OCI-M2 (cell line): ENCODE data around the gene SPZ1.
"Not testable (repeated sequence)": the region's sequence is repeated elsewhere in the genome, so short reads cannot be mapped to it uniquely, and the experiment has no call there.

Experiments
- DNase-seq: peaks from one replicate; lab custom pipeline; 2025; ENCODE audit not compliant: unreplicated experiment; lab: John Stamatoyannopoulos, UW

SPZ1 gene

GRCh38 chr5:80319702-80320101 lies at the start of gene SPZ1:
TSS of gene SPZ1 (plus strand) at chr5:80320002. CDS start at chr5:80320216, 214 bp downstream.
- no peak for DNase-seq

- not testable (repeated sequence) for DNase-seq
Measured at GRCh38 chr5:80270543-80270942, 49.3 kb upstream of the SPZ1 start.

GRCh38 chr5:80275347-80275746 lies 44.5 kb upstream of the SPZ1 start:
- DNase-seq: no peak

GRCh38 chr5:80276186-80276585 lies 43.6 kb upstream of the SPZ1 start:
- no peak for DNase-seq

GRCh38 chr5:80277191-80277590 lies 42.6 kb upstream of the SPZ1 start:
- DNase-seq: no peak

- DNase-seq: no peak
Measured at GRCh38 chr5:80282054-80282453, 37.7 kb upstream of the SPZ1 start.

DNA sequence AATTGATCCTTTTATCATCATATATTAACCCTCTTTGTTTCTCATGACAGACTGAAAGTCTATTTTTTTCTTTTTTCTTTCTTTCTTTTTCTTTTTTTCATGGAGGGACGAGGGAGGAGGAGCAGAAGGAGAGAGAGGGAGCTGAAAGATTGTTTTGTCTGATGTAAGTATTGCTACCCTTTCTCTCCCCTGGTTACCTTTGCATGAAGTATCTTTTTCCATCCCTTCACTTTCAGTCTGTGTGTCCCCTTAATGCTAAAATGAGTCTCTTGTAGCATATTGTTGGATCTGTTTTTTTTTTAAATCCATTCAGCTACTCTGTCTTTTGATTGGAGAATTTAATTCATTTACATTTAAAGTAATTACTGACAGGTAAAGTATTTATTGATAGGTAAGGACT lies 36.4 kb upstream of the SPZ1 start:
- DNase-seq: no peak

GRCh38 chr5:80284720-80285119 lies 35.1 kb upstream of the SPZ1 start:
- DNase-seq: no peak

DNA sequence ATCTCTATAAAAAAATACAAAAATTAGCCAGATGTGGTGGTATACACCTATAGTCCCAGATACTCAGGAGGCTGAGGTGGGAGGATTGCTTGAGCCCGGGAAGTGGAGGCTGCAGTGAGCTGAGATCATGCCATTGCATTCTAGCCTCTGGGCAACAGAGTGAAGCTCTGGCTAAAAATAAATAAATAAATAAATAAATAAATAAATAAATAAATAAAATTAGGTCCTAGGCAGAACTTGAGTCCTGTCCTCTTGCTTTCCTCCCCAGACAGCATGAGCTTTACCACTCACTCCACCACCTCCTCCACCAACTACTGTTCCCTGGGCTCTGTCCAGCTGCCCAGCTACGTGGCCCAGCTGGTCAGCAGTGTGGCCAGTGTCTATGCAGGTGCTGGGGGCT lies 31.6 kb upstream of the SPZ1 start:
- DNase-seq: no peak

DNA sequence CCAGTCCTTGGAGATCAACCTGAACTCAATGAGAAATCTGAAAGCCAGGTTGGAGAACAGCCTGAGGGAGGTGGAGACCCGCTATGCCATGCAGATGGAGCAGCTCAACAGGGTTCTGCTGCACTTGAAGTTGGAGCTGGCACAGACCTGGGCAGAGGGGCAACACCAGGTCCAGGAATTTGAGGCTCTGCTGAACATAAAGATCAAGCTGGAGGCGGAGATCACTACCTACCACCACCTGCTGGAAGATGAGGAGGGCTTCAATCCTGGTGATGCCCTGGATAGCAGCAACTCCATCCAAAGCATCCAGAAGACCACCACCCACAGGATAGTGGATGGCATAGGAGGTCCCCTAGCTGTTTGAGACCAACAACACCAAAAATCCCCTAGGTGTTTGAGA lies 30.5 kb upstream of the SPZ1 start:
- no peak for DNase-seq

DNA sequence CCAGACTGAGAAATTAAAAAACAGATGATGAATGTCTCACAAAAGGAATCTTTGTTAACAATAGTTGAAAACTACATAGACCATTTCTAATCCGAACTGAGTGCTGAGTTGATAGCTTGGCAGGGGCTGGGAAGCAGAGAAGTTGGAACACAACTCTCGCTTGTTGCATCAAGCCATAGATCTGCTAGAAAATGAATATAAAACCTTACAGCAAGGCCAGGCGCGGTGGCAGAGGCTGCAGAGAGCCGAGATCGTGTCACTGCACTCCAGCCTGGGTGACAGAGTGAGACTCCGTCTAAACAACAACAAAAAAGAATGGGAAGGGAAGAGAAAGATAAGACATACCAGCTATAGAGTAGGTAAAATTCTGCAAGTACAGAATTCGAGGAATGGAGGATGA lies 28.0 kb upstream of the SPZ1 start:
- DNase-seq: no peak

GRCh38 chr5:80296121-80296520 lies 23.7 kb upstream of the SPZ1 start:
- DNase-seq: no peak

DNA sequence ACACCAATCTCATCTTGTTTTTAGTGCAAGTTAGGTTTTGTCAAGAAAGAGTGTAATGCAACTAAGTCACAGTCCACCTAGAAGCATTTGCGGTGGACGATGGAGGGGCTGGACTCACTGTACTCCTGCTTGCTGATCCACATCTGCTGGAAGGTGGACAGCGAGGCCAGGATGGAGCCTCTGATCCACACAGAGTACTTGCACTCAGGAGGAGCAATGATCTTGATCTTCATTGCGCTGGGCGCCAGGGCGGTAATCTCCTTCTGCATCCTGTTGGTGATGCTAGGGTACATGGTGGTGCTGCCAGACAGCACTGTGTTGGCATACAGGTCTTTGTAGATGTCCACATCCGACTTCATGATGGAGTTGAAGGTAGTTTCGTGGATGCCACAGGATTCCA lies 20.2 kb upstream of the SPZ1 start:
- DNase-seq: no peak

- DNase-seq: no peak
Measured at GRCh38 chr5:80300125-80300524, 19.7 kb upstream of the SPZ1 start.

- not testable (repeated sequence) for DNase-seq
Measured at GRCh38 chr5:80300796-80301195, 19.0 kb upstream of the SPZ1 start.

GRCh38 chr5:80301342-80301741 lies 18.5 kb upstream of the SPZ1 start:
- not testable (repeated sequence) for DNase-seq

DNA sequence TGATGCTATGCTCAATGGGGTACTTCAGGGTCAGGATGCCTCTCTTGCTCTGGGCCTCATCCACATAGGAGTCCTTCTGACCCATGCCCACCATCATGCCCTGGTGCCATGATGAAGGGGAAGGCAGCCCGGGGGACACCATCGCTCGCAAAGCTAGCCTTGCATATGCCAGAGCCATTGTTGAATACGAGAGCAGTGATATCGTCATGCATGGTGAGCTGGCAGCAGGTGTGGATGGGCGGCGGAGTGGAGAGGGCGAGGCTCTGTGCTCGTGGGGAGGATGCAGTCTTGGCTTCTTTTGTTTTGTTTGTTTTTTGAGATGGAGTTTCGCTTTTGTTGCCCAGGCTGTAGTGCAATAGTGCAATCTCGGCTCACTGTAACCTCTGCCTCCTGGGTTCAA lies 17.2 kb upstream of the SPZ1 start:
- no peak for DNase-seq

- DNase-seq: no peak
Measured at GRCh38 chr5:80308526-80308925, 11.3 kb upstream of the SPZ1 start.

DNA sequence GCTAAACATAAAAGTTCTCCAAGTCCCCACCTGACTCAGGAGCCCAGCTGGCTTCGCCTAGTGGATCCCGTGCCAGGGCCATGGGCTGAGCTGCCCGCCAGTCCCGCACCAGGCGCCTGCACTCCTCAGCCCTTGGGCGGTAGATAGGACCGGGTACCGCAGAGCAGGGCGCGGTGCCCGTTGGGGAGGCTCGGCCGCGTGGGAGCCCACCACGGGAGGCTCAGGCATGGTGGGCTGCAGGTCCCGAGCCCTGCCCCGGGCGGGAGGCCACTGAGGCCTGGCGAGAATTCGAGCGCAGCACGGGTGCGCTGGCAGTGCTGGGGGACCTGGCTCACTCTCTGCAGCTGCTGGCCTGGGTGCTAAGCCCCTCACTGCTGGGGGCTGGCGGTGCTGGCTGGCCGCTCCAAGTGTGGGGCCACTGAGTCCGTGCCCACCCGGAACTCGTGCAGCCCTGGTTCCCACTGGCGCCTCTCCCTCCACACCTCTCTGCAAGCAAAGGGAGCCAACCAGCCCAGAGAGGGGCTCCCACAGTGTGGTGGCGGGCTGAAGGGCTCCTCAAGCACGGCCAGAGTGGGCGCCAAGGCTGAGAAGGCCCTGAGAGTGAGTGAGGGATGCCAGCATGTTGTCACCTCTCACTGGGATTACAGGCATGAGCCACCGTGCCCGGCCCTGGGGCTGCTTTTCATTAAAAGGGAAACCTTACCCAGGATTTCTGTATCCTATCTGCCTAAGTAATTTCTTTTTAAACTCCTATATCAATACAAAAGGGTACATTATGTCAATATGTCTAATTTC lies 9.7 kb upstream of the SPZ1 start:
- DNase-seq: no peak

DNA sequence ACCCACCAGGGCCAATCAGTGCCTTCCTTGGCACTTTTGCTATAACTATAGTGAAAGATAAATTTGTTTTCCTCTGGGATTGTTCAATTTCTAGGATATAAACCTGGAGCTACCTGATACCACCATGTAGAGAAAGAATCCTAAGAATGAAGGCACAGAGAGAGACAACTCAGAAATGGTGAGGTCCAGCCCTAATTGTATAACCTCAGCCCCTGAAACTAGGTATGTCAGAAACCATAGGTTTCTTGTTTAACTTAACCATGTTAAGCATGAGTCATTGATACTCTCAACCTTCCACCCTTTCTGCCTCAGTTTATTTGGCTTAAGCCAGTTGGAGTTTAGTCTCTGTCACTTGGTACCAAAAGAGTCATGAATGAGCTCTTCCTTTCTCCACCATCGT lies 4.6 kb upstream of the SPZ1 start:
- DNase-seq: no peak

- no peak for DNase-seq
Measured at GRCh38 chr5:80318212-80318611, 1.6 kb upstream of the SPZ1 start.

- no peak for DNase-seq
Measured at GRCh38 chr5:80324912-80325311, 5.1 kb downstream of the SPZ1 start.

DNA sequence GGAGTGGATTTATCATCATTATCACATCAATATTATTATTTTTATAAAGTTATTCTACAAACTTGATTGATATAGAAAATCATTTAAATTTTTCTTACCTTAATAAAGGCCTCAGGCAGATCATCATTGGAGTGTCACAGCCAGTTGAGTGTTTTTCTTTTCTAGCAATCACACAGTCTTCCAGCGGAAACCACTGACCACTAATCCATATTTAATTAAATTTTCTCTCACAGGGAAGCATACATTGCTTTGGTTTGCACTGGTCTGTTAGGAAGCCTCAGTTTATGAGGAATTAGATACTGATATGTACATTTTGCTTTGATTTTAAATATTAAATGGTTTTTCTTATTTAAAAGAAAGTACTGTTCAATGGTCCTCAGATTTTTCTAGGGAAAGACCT lies 6.7 kb downstream of the SPZ1 start:
- no peak for DNase-seq
